ENCODE data around the gene MAP2K5. TPM values are rescaled to one million over a fixed set of nuclear protein-coding genes. Genes with fewer than 3 reads are reported as not detected.

MAP2K5 gene
- total RNA-seq, 1 donor from 2014 or later = 29.0 TPM

DNA sequence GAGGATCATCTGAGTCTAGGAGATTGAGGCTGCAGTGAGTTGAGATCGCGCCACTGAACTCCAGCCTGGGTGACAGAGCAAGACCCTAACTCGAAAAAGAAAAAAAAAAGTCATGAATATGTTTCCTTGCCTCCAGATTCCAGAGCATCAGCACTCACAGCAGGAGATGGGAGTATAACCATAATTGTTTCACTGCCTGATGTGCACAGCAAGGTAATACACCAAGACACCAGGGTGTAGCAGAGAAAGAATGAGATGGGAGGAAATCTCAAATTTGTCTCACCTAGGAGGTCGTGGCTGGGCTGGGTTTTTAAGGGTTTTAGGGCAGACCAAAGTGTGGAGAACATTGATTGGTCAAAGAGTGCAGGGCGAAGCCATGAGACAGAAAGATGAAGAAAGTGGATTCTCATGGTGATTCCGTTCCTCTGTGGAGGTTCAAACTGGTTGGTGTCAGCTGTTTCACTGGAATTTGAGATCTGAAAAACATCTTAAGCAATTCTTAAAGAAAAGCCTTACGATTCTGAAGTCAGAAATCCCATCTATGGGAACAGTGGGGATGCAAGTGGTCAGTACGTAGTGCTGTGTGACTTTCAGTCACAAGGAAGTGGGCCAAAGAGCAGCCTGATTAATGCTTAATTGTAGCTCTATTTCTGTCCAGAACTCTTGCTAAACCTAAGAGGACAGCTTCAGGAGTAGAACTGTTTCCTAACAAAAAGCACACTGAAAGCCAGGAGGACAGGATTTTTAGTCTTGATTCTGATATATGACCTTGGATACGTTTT, 29.4 kb upstream of the MAP2K5 start:
- Mint-ChIP-seq H3K4me1 (ENCODE audit: low read depth, unreplicated experiment) (no peaks in the 10 kb centered on the region), H3K27me3 (ENCODE audit: unreplicated experiment) (peaks cover 2% of the 10 kb centered on the region), H3K4me3 (ENCODE audit: unreplicated experiment) (no peak overlapping the region), H3K36me3 (ENCODE audit: unreplicated experiment) (no peaks in the 10 kb centered on the region), H3K27ac (ENCODE audit: unreplicated experiment) (no peak overlapping the region), H3K9me3 (ENCODE audit: unreplicated experiment) (no peaks in the 10 kb centered on the region)
- TF ChIP-seq CTCF (IDR thresholded peaks at IDR 0.05; ENCODE audit: partially characterized antibody, unreplicated experiment) = no peak
- DNase-seq = no peak

- Mint-ChIP-seq H3K27ac (ENCODE audit: unreplicated experiment) (no peak overlapping the region), H3K36me3 (ENCODE audit: unreplicated experiment) (no peaks in the 10 kb centered on the region), H3K27me3 (ENCODE audit: unreplicated experiment) (peaks cover 2% of the 10 kb centered on the region), H3K4me1 (ENCODE audit: low read depth, unreplicated experiment) (no peaks in the 10 kb centered on the region), H3K9me3 (ENCODE audit: unreplicated experiment) (no peaks in the 10 kb centered on the region), H3K4me3 (ENCODE audit: unreplicated experiment) (no peak overlapping the region)
- TF ChIP-seq CTCF (IDR thresholded peaks at IDR 0.05; ENCODE audit: partially characterized antibody, unreplicated experiment) = no peak
- DNase-seq = no peak
These were observed 27.4 kb upstream of the MAP2K5 start for GRCh38 chr15:67515090-67515489.

DNA sequence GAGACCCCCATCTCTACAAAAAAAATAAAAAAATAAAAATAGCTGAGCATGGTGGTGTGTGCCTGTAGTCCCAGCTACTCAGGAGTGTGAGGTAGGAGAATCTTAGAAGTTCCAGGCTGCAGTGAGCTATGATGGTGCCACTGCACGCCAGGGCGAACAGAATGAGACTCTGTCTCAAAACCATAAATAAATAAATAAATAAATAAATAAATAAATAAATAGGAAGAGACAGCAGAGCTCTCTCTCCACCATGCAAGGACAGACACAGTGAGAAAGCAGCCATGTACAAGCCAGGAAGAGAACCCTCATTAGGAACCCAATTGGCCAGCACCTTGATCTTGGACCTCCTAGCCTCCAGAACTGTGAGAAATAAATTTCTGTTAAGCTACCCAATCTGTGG, 26.9 kb upstream of the MAP2K5 start:
- Mint-ChIP-seq H3K4me3 (ENCODE audit: unreplicated experiment) (no peak overlapping the region), H3K27ac (ENCODE audit: unreplicated experiment) (no peak overlapping the region), H3K36me3 (ENCODE audit: unreplicated experiment) (no peaks in the 10 kb centered on the region), H3K9me3 (ENCODE audit: unreplicated experiment) (no peaks in the 10 kb centered on the region), H3K4me1 (ENCODE audit: low read depth, unreplicated experiment) (no peaks in the 10 kb centered on the region), H3K27me3 (ENCODE audit: unreplicated experiment) (peaks cover 2% of the 10 kb centered on the region)
- DNase-seq = no peak
- no peak for TF ChIP-seq CTCF (IDR thresholded peaks at IDR 0.05; ENCODE audit: partially characterized antibody, unreplicated experiment)

DNA sequence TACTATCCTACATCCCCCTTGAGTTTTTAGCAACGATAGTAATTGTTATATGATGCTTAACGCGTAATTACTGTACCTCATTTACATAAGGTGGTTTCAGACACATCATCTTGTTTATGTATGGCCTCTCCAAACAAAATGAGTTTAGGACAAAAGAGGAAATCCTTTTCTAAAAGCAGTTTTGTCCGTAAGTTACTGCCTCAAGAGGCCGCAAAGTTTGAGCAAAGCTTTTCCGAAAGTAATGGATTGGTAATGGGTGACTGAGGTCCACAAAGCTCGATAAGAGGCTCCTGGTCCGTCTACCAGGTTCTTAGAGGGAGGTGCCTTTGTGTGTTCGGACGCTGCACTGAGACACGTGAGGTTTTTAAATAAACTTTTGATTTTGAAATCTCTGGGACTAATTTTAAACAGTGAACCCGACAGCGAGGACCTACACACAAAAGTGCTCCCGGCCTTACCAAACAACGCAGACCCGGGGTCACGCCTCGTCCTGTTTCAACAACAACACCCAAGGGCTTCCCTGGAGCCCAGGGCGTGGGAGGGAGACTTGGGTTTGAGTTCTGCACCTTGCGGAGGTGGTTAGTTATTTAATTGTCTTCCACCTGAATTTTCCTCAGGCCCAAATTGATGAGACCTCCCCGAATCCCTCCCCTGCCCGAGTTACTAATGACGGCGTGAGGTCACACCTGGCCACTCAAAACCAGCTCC, 22.0 kb upstream of the MAP2K5 start:
- no peak for TF ChIP-seq CTCF (IDR thresholded peaks at IDR 0.05; ENCODE audit: partially characterized antibody, unreplicated experiment)
- Mint-ChIP-seq H3K27ac (ENCODE audit: unreplicated experiment) (peak overlapping the region; percentile 52), H3K9me3 (ENCODE audit: unreplicated experiment) (peaks cover 2% of the 10 kb centered on the region), H3K36me3 (ENCODE audit: unreplicated experiment) (no peaks in the 10 kb centered on the region), H3K27me3 (ENCODE audit: unreplicated experiment) (peaks cover 2% of the 10 kb centered on the region), H3K4me3 (ENCODE audit: unreplicated experiment) (peak overlapping the region; percentile 84), H3K4me1 (ENCODE audit: low read depth, unreplicated experiment) (peaks cover 14% of the 10 kb centered on the region)
- no peak for DNase-seq
